ENCODE results near the gene GATAD2A.

Gene GATAD2A

DNA sequence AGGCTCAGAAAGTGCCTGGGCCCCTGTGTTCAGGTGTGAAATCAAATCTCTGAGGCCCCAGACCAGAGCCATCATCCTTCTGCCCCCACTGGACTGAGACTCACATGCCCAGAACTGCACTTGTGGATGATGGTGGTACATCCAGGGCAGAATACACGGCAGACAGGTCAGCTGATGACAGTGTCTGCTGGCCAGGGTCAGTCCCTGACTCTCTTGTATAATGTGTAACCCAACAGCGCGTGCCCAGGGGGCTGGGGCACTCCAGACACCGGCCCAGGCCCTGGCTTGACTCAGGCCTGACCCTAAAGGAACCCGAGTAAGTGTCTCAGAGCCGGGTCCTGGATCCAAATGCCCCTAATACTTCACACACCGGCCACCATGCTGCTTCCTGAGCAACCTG is 37.4 kb upstream of the GATAD2A start:
- no peaks in the 10 kb centered on the region for H3K9me3 ChIP-seq (ENCODE audit: insufficient read depth, low read depth, low read length)
- no peaks in the 10 kb centered on the region for H4K20me1 ChIP-seq (ENCODE audit: insufficient read depth, low read length, poor library complexity, severe bottlenecking)
- H3K27me3 ChIP-seq (ENCODE audit: insufficient read depth, low read length, poor library complexity, severe bottlenecking): no peaks in the 10 kb centered on the region
- H3F3A ChIP-seq (ENCODE audit: low read depth): 0 out of 2 replicates have a peak, but pooled peaks cover 2% of the 10 kb centered on the region
- no peaks in the 10 kb centered on the region for H3K79me2 ChIP-seq (ENCODE audit: insufficient read depth, low read length)
- H2AFZ ChIP-seq (ENCODE audit: low read length): no peak overlapping the region
- no peak overlapping the region for H3K9ac ChIP-seq (ENCODE audit: low read depth, low read length, poor library complexity, severe bottlenecking)
- TF ChIP-seq EZH2phosphoT487 (IDR thresholded peaks at IDR 0.05; ENCODE audit: borderline replicate concordance): no peak
- TF ChIP-seq, protein P1, sequence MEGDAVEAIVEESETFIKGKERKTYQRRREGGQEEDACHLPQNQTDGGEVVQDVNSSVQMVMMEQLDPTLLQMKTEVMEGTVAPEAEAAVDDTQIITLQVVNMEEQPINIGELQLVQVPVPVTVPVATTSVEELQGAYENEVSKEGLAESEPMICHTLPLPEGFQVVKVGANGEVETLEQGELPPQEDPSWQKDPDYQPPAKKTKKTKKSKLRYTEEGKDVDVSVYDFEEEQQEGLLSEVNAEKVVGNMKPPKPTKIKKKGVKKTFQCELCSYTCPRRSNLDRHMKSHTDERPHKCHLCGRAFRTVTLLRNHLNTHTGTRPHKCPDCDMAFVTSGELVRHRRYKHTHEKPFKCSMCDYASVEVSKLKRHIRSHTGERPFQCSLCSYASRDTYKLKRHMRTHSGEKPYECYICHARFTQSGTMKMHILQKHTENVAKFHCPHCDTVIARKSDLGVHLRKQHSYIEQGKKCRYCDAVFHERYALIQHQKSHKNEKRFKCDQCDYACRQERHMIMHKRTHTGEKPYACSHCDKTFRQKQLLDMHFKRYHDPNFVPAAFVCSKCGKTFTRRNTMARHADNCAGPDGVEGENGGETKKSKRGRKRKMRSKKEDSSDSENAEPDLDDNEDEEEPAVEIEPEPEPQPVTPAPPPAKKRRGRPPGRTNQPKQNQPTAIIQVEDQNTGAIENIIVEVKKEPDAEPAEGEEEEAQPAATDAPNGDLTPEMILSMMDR (conservative IDR thresholded peaks at IDR 0.05; ENCODE audit: low read length): no peak
- H3K4me2 ChIP-seq (ENCODE audit: low read depth, low read length, poor library complexity, severe bottlenecking): no peak overlapping the region
- H3K36me3 ChIP-seq (ENCODE audit: insufficient read depth, low read length): no peaks in the 10 kb centered on the region
- no peaks in the 10 kb centered on the region for H3K9me2 ChIP-seq (replicated peaks; ENCODE audit: low read depth, low read length)
- peaks cover 10% of the 10 kb centered on the region for H3K4me1 ChIP-seq (ENCODE audit: insufficient read depth, low read length, poor library complexity, severe bottlenecking)
- no peak overlapping the region for H3K4me3 ChIP-seq (ENCODE audit: low read length, poor library complexity, severe bottlenecking)

DNA sequence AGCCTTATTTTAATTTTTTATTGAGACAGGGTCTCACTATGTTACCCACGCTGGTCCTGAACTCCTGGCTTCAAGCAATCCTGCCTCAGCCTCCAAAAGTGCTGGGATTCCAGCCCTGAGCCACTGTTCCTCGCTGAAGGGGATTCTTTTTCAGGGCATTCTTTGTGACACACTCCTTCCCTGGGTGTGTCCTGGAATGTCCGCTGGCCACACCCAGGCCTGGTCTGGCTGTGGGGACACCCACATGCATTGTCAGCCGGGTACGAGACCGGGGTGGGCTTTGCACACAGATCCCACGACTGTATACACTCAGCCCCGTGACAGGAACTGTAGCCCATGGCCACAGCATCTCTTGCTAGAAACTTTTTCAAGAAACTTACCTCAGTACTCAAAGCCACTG is 34.4 kb upstream of the GATAD2A start:
- H3K36me3 ChIP-seq (ENCODE audit: insufficient read depth, low read length): no peaks in the 10 kb centered on the region
- no peaks in the 10 kb centered on the region for H3F3A ChIP-seq (ENCODE audit: low read depth)
- no peak overlapping the region for H3K4me2 ChIP-seq (ENCODE audit: low read depth, low read length, poor library complexity, severe bottlenecking)
- no peaks in the 10 kb centered on the region for H3K79me2 ChIP-seq (ENCODE audit: insufficient read depth, low read length)
- no peak overlapping the region for H3K4me3 ChIP-seq (ENCODE audit: low read length, poor library complexity, severe bottlenecking)
- H3K27me3 ChIP-seq (ENCODE audit: insufficient read depth, low read length, poor library complexity, severe bottlenecking): no peaks in the 10 kb centered on the region
- no peaks in the 10 kb centered on the region for H3K9me3 ChIP-seq (ENCODE audit: insufficient read depth, low read depth, low read length)
- H3K9me2 ChIP-seq (replicated peaks; ENCODE audit: low read depth, low read length): no peaks in the 10 kb centered on the region
- no peak overlapping the region for H2AFZ ChIP-seq (ENCODE audit: low read length)
- no peaks in the 10 kb centered on the region for H4K20me1 ChIP-seq (ENCODE audit: insufficient read depth, low read length, poor library complexity, severe bottlenecking)
- peaks cover 21% of the 10 kb centered on the region for H3K4me1 ChIP-seq (ENCODE audit: insufficient read depth, low read length, poor library complexity, severe bottlenecking)
- no peak overlapping the region for H3K9ac ChIP-seq (ENCODE audit: low read depth, low read length, poor library complexity, severe bottlenecking)
- no peak for TF ChIP-seq EZH2phosphoT487 (IDR thresholded peaks at IDR 0.05; ENCODE audit: borderline replicate concordance)
- TF ChIP-seq, protein P1 (conservative IDR thresholded peaks at IDR 0.05; ENCODE audit: low read length): no peak

DNA sequence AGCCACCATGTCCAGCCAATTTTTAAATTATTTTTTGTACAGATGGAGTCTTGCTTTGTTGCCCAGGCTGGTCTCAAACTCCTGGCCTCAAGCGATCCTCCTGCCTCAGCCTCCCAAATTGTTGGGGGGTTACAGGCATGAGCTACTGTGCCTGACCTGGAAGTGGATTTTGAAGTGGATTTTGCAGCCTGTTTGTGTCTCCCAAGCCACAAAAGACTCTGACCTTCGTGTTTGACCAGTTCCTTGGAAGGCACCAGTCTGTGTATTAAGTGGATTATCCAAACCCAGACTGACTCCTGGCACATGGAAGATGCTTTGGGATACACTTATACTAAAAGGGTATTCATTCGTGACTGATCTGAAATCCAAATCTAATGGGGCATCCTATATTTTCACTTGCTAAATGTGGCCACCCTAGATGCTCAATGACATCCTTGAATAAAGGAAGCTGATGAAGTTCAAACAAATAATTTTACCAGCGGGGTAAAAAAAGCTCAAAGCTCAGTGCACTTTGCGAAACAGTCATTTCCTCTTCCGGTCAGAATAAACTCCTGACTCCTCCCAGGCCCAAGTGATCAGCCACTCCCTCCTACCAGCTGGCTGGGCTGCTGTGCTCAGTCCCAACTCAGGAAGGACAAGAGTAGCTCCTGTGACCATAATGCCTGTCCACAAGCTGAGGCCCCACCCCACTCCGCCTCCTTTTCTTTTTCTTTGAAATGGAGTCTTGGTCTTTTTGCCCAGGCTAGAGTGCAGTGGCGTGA is 32.6 kb upstream of the GATAD2A start:
- TF ChIP-seq EZH2phosphoT487 (IDR thresholded peaks at IDR 0.05; ENCODE audit: borderline replicate concordance): no peak
- TF ChIP-seq, protein P1 (conservative IDR thresholded peaks at IDR 0.05; ENCODE audit: low read length): no peak
- H3K79me2 ChIP-seq (ENCODE audit: insufficient read depth, low read length): no peaks in the 10 kb centered on the region
- no peaks in the 10 kb centered on the region for H3K36me3 ChIP-seq (ENCODE audit: insufficient read depth, low read length)
- peak overlapping the region; percentile 72 for H3K4me2 ChIP-seq (ENCODE audit: low read depth, low read length, poor library complexity, severe bottlenecking)
- peak overlapping the region; percentile 55 for H3K4me3 ChIP-seq (ENCODE audit: low read length, poor library complexity, severe bottlenecking)
- H3K9ac ChIP-seq (ENCODE audit: low read depth, low read length, poor library complexity, severe bottlenecking): peak overlapping the region; percentile 55
- H3K4me1 ChIP-seq (ENCODE audit: insufficient read depth, low read length, poor library complexity, severe bottlenecking): peaks cover 18% of the 10 kb centered on the region
- H3K9me3 ChIP-seq (ENCODE audit: insufficient read depth, low read depth, low read length): no peaks in the 10 kb centered on the region
- no peaks in the 10 kb centered on the region for H3K9me2 ChIP-seq (replicated peaks; ENCODE audit: low read depth, low read length)
- H2AFZ ChIP-seq (ENCODE audit: low read length): peak overlapping the region; percentile 79
- H3F3A ChIP-seq (ENCODE audit: low read depth): no peaks in the 10 kb centered on the region
- no peaks in the 10 kb centered on the region for H4K20me1 ChIP-seq (ENCODE audit: insufficient read depth, low read length, poor library complexity, severe bottlenecking)
- no peaks in the 10 kb centered on the region for H3K27me3 ChIP-seq (ENCODE audit: insufficient read depth, low read length, poor library complexity, severe bottlenecking)

Data from Loucy (cell line).